ENCODE data around the gene ACSF2.
"Not testable (repeated sequence)": the region's sequence is repeated elsewhere in the genome, so short reads cannot be mapped to it uniquely, and the experiment has no call there.

ACSF2 gene

GRCh38 chr17:50412188-50412732, 13.8 kb upstream of the ACSF2 start:
- no peak for DNase-seq

GRCh38 chr17:50414808-50415207, 11.2 kb upstream of the ACSF2 start:
- no peak for DNase-seq

GRCh38 chr17:50419577-50419976, 6.4 kb upstream of the ACSF2 start:
- not testable (repeated sequence) for DNase-seq

- DNase-seq, result no peak
Measured at GRCh38 chr17:50420419-50421112, 5.5 kb upstream of the ACSF2 start.

- DNase-seq, result no peak
Measured at GRCh38 chr17:50421308-50422051, 4.5 kb upstream of the ACSF2 start.

GRCh38 chr17:50422738-50423137, 3.3 kb upstream of the ACSF2 start:
- DNase-seq, result no peak

- no peak for DNase-seq
Measured at GRCh38 chr17:50423553-50424159, 2.4 kb upstream of the ACSF2 start.

GRCh38 chr17:50424246-50424995, 1.6 kb upstream of the ACSF2 start:
- no peak for DNase-seq

GRCh38 chr17:50424996-50425681, 879 bp upstream of the ACSF2 start:
- DNase-seq, result no peak

GRCh38 chr17:50426472-50426782, 409 bp downstream of the ACSF2 start:
- DNase-seq, result no peak

GRCh38 chr17:50426814-50427787, 1.1 kb downstream of the ACSF2 start:
- no peak for DNase-seq

- DNase-seq, result not testable (repeated sequence)
Measured at GRCh38 chr17:50428126-50428525, 2.1 kb downstream of the ACSF2 start.

GRCh38 chr17:50428831-50429424, 2.9 kb downstream of the ACSF2 start:
- no peak for DNase-seq

GRCh38 chr17:50429793-50430192, 3.8 kb downstream of the ACSF2 start:
- DNase-seq, result no peak

- DNase-seq, result no peak
Measured at GRCh38 chr17:50430821-50431618, 5.0 kb downstream of the ACSF2 start.

- DNase-seq, result no peak
Measured at GRCh38 chr17:50432125-50432762, 6.2 kb downstream of the ACSF2 start.

- no peak for DNase-seq
Measured at GRCh38 chr17:50437409-50437808, 11.4 kb downstream of the ACSF2 start.

GRCh38 chr17:50439008-50439407, 13.0 kb downstream of the ACSF2 start:
- no peak for DNase-seq

- DNase-seq, result no peak
Measured at GRCh38 chr17:50440172-50440837, 14.3 kb downstream of the ACSF2 start.

All from stimulated activated CD4-positive, alpha-beta T cell treated with anti-CD3 and anti-CD28 coated beads, Interleukin-12 subunit alpha, Interleukin-12 subunit beta, amount 100 ng/mL, for 4 hours (primary cell).